PC-9 (cell line): ENCODE results near the gene HPD. TPM values are rescaled to one million over a fixed set of nuclear protein-coding genes. Genes with fewer than 3 reads are reported as not detected.
A peak's percentile ranks its signal among the peaks of the same experiment; 100 is the strongest.

Source experiments
- BruUV-seq: library from RNA; stranded (reverse); fragments of 400-500 nt; replicated peaks from 2 replicates; lab custom pipeline; 2021; lab: Mats Ljungman, UMichigan
- CTCF ChIA-PET: fragments of 300-600 bp; sonication (Branson Sonifier 250); formaldehyde crosslinking; loops from one replicate; lab custom pipeline; 2022; ENCODE audit warnings: antibody characterized with exemption; lab: Charles Lee
- POLR2A ChIA-PET: fragments of 300-600 bp; sonication (Branson Sonifier 250); formaldehyde crosslinking; loops from one replicate; lab custom pipeline; 2022; ENCODE audit warnings: antibody characterized with exemption; ENCODE audit not compliant: unreplicated experiment; lab: Charles Lee
- DNase-seq, 2 experiments: peaks; one replicate each; pipeline versions ENCODE4 v3.0.0 to v3.0.0-alpha.2; 2015 to 2022; ENCODE audit warnings: mixed read lengths in 1 of 2
- H2AFZ ChIP-seq: fragments of 200-600 bp; sonication (generic); 2 replicates; pipeline ENCODE4 v1.8.1; 2017; ENCODE audit warnings: antibody characterized with exemption
- H3F3A ChIP-seq: fragments of 200-600 bp; sonication (generic); 2 replicates; pipeline ENCODE4 v1.8.1; 2017; ENCODE audit warnings: antibody characterized with exemption, mild to moderate bottlenecking, low read depth; ENCODE audit not compliant: insufficient read depth
- H3K27ac ChIP-seq: fragments of 200-600 bp; sonication (generic); 2 replicates; pipeline ENCODE4 v1.6.1; 2016; ENCODE audit warnings: mixed run types
- H3K27me3 ChIP-seq: fragments of 200-600 bp; sonication (generic); 2 replicates; pipeline ENCODE4 v1.6.1; 2016; ENCODE audit warnings: low read depth, mixed run types; ENCODE audit not compliant: insufficient read depth
- H3K36me3 ChIP-seq: fragments of 200-600 bp; sonication (generic); 2 replicates; pipeline ENCODE4 v1.6.1; 2016; ENCODE audit warnings: low read depth, mixed run types
- H3K4me1 ChIP-seq: fragments of 200-600 bp; sonication (generic); replicated peaks from 2 replicates; pipeline ENCODE4 v1.6.1; 2016; ENCODE audit warnings: mixed run types; ENCODE audit not compliant: insufficient read depth
- H3K4me2 ChIP-seq: fragments of 200-600 bp; sonication (generic); 2 replicates; pipeline ENCODE4 v1.6.1; 2017; ENCODE audit warnings: mixed run types
- H3K4me3 ChIP-seq: fragments of 200-600 bp; sonication (generic); 2 replicates; pipeline ENCODE4 v1.6.1; 2016; ENCODE audit warnings: mixed run types
- H3K79me2 ChIP-seq: fragments of 200-600 bp; sonication (generic); 2 replicates; pipeline ENCODE4 v1.6.1; 2017; ENCODE audit warnings: low read depth, mixed run types
- H3K9me2 ChIP-seq: fragments of 200-600 bp; sonication (generic); 2 replicates; pipeline ENCODE4 v1.8.1; 2017; ENCODE audit warnings: mild to moderate bottlenecking; ENCODE audit not compliant: insufficient read depth
- H3K9me3 ChIP-seq: fragments of 200-600 bp; sonication (generic); 2 replicates; pipeline ENCODE4 v1.8.1; 2016; ENCODE audit warnings: low read depth; ENCODE audit not compliant: insufficient read depth
- H4K20me1 ChIP-seq: fragments of 200-600 bp; sonication (generic); 2 replicates; pipeline ENCODE4 v1.8.1; 2017; ENCODE audit not compliant: insufficient read depth
- intact Hi-C: fragments of 100-400 bp; cut with micrococcal nuclease; formaldehyde crosslinking; loops from one replicate; pipeline ENCODE4 v1.10.0; 2022; ENCODE audit not compliant: unreplicated experiment
- total RNA-seq: library from RNA; stranded (reverse); gene quantifications from 2 replicates; pipeline ENCODE4 v1.2.3, GENCODE V29; 2021
- TF ChIP-seq, protein P1 (sequence below): fragments of 200-600 bp; sonication (generic); conservative IDR thresholded peaks from 2 replicates; pipeline ENCODE4 v1.6.1; 2017; ENCODE audit warnings: mixed run types, antibody characterized with exemption, mild to moderate bottlenecking, moderate library complexity

The HPD gene
- total RNA-seq, 1 experiment from 2014 or later: 0.92 TPM

DNA sequence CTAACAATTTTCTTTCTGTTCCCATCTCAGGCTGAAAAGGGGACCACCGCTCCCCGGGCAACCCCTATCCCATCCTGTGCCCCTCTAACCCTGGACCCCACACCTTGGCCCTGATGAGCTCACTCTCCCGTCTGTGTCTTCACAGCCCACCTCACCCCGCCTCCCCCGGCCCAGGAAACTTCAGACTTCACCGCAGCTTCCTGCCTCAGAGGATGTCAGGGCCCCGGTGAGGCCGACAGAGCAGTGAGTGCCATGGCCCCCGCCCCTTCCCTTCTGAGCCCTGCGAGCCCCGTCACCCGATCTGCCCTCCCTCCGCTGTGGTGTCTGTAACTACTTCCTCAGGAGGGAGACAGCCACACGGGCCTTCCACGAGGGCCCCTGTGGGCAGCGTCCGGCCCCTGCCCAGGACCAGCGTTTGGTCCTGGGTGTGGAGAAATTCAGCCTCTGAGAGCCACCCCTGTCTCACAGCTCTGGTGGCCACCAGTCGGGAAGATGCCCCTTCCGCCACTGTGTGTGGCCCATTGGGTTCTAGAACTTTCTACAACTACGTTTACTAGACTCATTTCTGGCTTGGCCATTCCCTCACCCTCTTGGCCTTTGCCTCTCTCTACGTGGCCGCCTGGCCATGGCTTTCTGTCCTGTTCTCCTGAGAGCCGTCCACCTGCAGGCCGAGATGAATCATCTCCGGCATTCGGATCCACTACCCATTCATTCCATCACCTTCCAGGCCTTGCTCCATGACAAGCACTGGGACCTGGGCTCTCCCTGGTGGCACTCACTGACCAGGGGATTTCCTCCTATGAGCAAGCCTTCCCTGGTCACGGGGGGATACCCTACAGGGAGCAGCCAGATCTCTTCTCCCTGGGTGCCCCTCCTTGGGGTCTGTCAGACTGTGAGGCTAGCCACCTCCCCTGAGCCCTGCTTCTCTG is 68.6 kb downstream of the HPD start:
- H2AFZ ChIP-seq: no peak overlapping the region
- no peaks in the 10 kb centered on the region for H3K9me2 ChIP-seq
- H3K79me2 ChIP-seq: peaks cover 75% of the 10 kb centered on the region
- POLR2A ChIA-PET: interaction anchor here (0.6 kb wide), 1 partner anchor 492 kb away, joined by 5 read pairs; no protein-coding TSS in a partner anchor
- peaks cover 73% of the 10 kb centered on the region for H3F3A ChIP-seq
- peak overlapping the region; percentile 79 for H3K4me3 ChIP-seq
- H3K4me1 ChIP-seq: peaks cover 69% of the 10 kb centered on the region
- H3K36me3 ChIP-seq: peaks cover 7% of the 10 kb centered on the region; the same call in 1 of the 2 replicates
- TF ChIP-seq, protein P1, sequence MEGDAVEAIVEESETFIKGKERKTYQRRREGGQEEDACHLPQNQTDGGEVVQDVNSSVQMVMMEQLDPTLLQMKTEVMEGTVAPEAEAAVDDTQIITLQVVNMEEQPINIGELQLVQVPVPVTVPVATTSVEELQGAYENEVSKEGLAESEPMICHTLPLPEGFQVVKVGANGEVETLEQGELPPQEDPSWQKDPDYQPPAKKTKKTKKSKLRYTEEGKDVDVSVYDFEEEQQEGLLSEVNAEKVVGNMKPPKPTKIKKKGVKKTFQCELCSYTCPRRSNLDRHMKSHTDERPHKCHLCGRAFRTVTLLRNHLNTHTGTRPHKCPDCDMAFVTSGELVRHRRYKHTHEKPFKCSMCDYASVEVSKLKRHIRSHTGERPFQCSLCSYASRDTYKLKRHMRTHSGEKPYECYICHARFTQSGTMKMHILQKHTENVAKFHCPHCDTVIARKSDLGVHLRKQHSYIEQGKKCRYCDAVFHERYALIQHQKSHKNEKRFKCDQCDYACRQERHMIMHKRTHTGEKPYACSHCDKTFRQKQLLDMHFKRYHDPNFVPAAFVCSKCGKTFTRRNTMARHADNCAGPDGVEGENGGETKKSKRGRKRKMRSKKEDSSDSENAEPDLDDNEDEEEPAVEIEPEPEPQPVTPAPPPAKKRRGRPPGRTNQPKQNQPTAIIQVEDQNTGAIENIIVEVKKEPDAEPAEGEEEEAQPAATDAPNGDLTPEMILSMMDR: no peak; the same call in 1 of the 2 replicates
- intact Hi-C loops: loop anchor here (5.0 to 10.0 kb wide), 4 partner anchors 78 to 565 kb away; partner anchors contain the start of gene TMEM120B
- CTCF ChIA-PET: no interaction called here
- H3K9me3 ChIP-seq: no peaks in the 10 kb centered on the region
- TSS peak; percentile 0 for BruUV-seq
- peak overlapping the region; percentile 100 for H3K27ac ChIP-seq
- H3K27me3 ChIP-seq: no peaks in the 10 kb centered on the region
- DNase-seq: peak; percentile 66 to 86
- H4K20me1 ChIP-seq: no peaks in the 10 kb centered on the region
- peak overlapping the region; percentile 93 for H3K4me2 ChIP-seq

Other genes starting within 250 kb of the HPD start
- 25.6 and 28.1 TPM in 2 replicates for gene ORAI1, start 232.3 kb downstream of the HPD start, total RNA-seq
- 1.8 and 2.9 TPM in 2 replicates for gene MORN3, start 189.2 kb downstream of the HPD start, total RNA-seq
- gene TMEM120B, start 146.1 kb downstream of the HPD start, total RNA-seq: 10.3 and 12.4 TPM in 2 replicates
- 132 and 179 TPM in 2 replicates for gene RHOF, start 65.2 kb downstream of the HPD start, total RNA-seq
- 16.4 and 22.6 TPM in 2 replicates for gene SETD1B, start 54.9 kb downstream of the HPD start, total RNA-seq
- 64.8 and 76.6 TPM in 2 replicates for gene PSMD9, start 29.9 kb upstream of the HPD start, total RNA-seq
- 3.7 and 4.3 TPM in 2 replicates for gene CFAP251, start 59.7 kb upstream of the HPD start, total RNA-seq
- 6.3 and 6.6 TPM in 2 replicates for gene BCL7A, start 163.0 kb upstream of the HPD start, total RNA-seq
- 62.1 and 83.3 TPM in 2 replicates for gene MLXIP, start 219.9 kb upstream of the HPD start, total RNA-seq